Activated CD4-positive, CD25-positive, alpha-beta regulatory T cell treated with anti-CD3 and anti-CD28 coated beads, Interleukin-2, amount 50 U/mL, for 16 hours (primary cell): ENCODE data around the gene DAB2IP.

Source experiments
- DNase-seq: peaks from one replicate; pipeline ENCODE4 v3.0.0-alpha.2; 2020; ENCODE audit warnings: low read depth, low spot score

DAB2IP gene

GRCh38 chr9:121626012-121626411 lies 25.4 kb upstream of the DAB2IP start:
- no peak for DNase-seq

- no peak for DNase-seq
Measured at GRCh38 chr9:121627427-121627826, 24.0 kb upstream of the DAB2IP start.

- no peak for DNase-seq
Measured at GRCh38 chr9:121628401-121628800, 23.0 kb upstream of the DAB2IP start.

- no peak for DNase-seq
Measured at GRCh38 chr9:121631115-121631514, 20.3 kb upstream of the DAB2IP start.

GRCh38 chr9:121631978-121632418 lies 19.4 kb upstream of the DAB2IP start:
- no peak for DNase-seq

GRCh38 chr9:121633119-121633714 lies 18.2 kb upstream of the DAB2IP start:
- no peak for DNase-seq

GRCh38 chr9:121633736-121634135 lies 17.7 kb upstream of the DAB2IP start:
- DNase-seq = no peak

- DNase-seq = no peak
Measured at GRCh38 chr9:121634329-121635261, 16.8 kb upstream of the DAB2IP start.

GRCh38 chr9:121635300-121635876 lies 16.0 kb upstream of the DAB2IP start:
- no peak for DNase-seq

- no peak for DNase-seq
Measured at GRCh38 chr9:121636341-121636865, 15.0 kb upstream of the DAB2IP start.

- DNase-seq = no peak
Measured at GRCh38 chr9:121636978-121637712, 14.3 kb upstream of the DAB2IP start.

GRCh38 chr9:121637713-121638220 lies 13.7 kb upstream of the DAB2IP start:
- DNase-seq = no peak

GRCh38 chr9:121638399-121638798 lies 13.0 kb upstream of the DAB2IP start:
- no peak for DNase-seq

- no peak for DNase-seq
Measured at GRCh38 chr9:121638901-121639592, 12.4 kb upstream of the DAB2IP start.

GRCh38 chr9:121639619-121640018 lies 11.8 kb upstream of the DAB2IP start:
- no peak for DNase-seq

GRCh38 chr9:121640076-121640475 lies 11.4 kb upstream of the DAB2IP start:
- no peak for DNase-seq

- DNase-seq = no peak
Measured at GRCh38 chr9:121640491-121641223, 10.8 kb upstream of the DAB2IP start.

GRCh38 chr9:121641224-121641611 lies 10.2 kb upstream of the DAB2IP start:
- DNase-seq = no peak

GRCh38 chr9:121642758-121643157 lies 8.7 kb upstream of the DAB2IP start:
- no peak for DNase-seq

- DNase-seq = no peak
Measured at GRCh38 chr9:121643473-121643872, 8.0 kb upstream of the DAB2IP start.
